Loucy (cell line): ENCODE results near the gene BLACAT1.

Source experiments
- CTCF ChIP-seq: fragments of 200-600 bp; sonication (generic); conservative IDR thresholded peaks from 2 replicates; pipeline ENCODE4 v1.5.1; 2014; ENCODE audit warnings: mild to moderate bottlenecking, antibody characterized with exemption, low read length
- EZH2phosphoT487 ChIP-seq: fragments of 200-600 bp; IDR thresholded peaks from 2 replicates; pipeline ENCODE4 v1.6.1; 2018; ENCODE audit warnings: antibody characterized with exemption, mild to moderate bottlenecking, moderate library complexity, borderline replicate concordance

GRCh38 chr1:205407970-205408369 is 47.9 kb downstream of the BLACAT1 start:
- no peak for TF ChIP-seq CTCF
- no peak for TF ChIP-seq EZH2phosphoT487
